ENCODE results near the gene PLCB1. TPM values are rescaled to one million over a fixed set of nuclear protein-coding genes. Genes with fewer than 3 reads are reported as not detected.

Gene PLCB1
- total RNA-seq, 1 experiment from 2014 or later: 4.4 TPM

DNA sequence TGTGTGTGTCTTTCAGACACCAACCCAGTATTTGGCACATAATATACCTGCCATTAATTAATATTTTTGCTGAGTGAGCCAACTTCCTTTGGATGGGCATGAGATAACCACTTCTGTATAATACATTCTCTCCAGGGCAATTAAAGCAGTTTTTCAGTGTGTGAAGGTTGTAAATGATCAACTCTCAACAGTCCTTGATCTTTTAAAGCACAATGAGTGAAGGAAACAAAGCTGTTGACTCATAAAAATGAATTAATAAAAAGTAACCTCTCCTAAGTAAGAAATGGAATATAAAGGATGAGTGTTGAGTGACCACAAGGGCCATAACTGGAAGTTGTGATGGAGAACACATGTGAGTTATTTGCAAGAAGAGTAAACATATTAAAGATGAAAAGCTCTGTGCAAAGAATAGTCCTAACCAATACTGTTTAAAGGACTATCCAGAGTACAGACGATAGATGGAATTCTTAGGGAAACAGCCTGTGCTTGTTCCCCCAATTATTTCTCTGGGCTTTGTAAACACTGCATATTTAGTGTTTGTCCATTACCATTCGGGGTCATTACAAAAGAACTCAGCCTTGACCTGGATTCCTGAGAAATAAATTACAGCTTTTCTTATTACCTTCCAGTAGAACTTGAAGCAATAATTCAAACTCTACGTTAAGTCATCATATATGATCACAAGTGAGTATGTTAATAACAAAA, 446.2 kb downstream of the PLCB1 start:
- H3K4me3 ChIP-seq (ENCODE audit: low read length): no peak overlapping the region
- CTCF ChIA-PET: no interaction called here
- no peak overlapping the region for H3K9ac ChIP-seq (ENCODE audit: low read length)

GRCh38 chr20:8579035-8579434, 447.0 kb downstream of the PLCB1 start:
- H3F3A ChIP-seq (ENCODE audit: low read length, unreplicated experiment): no peaks in the 10 kb centered on the region
- TF ChIP-seq EZH2 (IDR thresholded peaks at IDR 0.05; ENCODE audit: low read length, unreplicated experiment) (no peak), EZH2phosphoT487 (IDR thresholded peaks at IDR 0.05; ENCODE audit: borderline replicate concordance, low read length) (no peak)
- TF ChIP-seq, protein P1, sequence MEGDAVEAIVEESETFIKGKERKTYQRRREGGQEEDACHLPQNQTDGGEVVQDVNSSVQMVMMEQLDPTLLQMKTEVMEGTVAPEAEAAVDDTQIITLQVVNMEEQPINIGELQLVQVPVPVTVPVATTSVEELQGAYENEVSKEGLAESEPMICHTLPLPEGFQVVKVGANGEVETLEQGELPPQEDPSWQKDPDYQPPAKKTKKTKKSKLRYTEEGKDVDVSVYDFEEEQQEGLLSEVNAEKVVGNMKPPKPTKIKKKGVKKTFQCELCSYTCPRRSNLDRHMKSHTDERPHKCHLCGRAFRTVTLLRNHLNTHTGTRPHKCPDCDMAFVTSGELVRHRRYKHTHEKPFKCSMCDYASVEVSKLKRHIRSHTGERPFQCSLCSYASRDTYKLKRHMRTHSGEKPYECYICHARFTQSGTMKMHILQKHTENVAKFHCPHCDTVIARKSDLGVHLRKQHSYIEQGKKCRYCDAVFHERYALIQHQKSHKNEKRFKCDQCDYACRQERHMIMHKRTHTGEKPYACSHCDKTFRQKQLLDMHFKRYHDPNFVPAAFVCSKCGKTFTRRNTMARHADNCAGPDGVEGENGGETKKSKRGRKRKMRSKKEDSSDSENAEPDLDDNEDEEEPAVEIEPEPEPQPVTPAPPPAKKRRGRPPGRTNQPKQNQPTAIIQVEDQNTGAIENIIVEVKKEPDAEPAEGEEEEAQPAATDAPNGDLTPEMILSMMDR (conservative IDR thresholded peaks at IDR 0.05; ENCODE audit: low read depth, low read length): no peak
- H3K36me3 ChIP-seq (ENCODE audit: low read depth, low read length): no peaks in the 10 kb centered on the region
- ChIA-PET CTCF (no interaction called here), POLR2A (ENCODE audit: unreplicated experiment) (no interaction called here)
- BruUV-seq (replicated peaks): no TSS peak
- no peaks in the 10 kb centered on the region for H3K79me2 ChIP-seq (ENCODE audit: low read length)
- H3K4me2 ChIP-seq (ENCODE audit: low read length): no peak overlapping the region
- H3K27ac ChIP-seq (ENCODE audit: low read length): no peak overlapping the region
- H3K27me3 ChIP-seq (ENCODE audit: low read length): peaks cover 18% of the 10 kb centered on the region; the same call in 1 of the 2 replicates
- intact Hi-C loops (cut with micrococcal nuclease): no loop called here
- no peaks in the 10 kb centered on the region for H3K9me3 ChIP-seq (ENCODE audit: low read length)
- no peak overlapping the region for H3K4me3 ChIP-seq (ENCODE audit: low read length)
- DNase-seq: no peak
- no peaks in the 10 kb centered on the region for H3K9me2 ChIP-seq (replicated peaks; ENCODE audit: low read length)
- no peak for ATAC-seq
- no peak overlapping the region for H3K9ac ChIP-seq (ENCODE audit: low read length)
- H4K20me1 ChIP-seq (ENCODE audit: low read length): no peaks in the 10 kb centered on the region
- no peaks in the 10 kb centered on the region for H3K4me1 ChIP-seq (ENCODE audit: insufficient read depth, low read length)
- no peak overlapping the region for H2AFZ ChIP-seq (ENCODE audit: low read length)

More for the DNA sequence above, 446.2 kb downstream of the PLCB1 start:
- H3K27ac ChIP-seq (ENCODE audit: low read length): no peak overlapping the region
- H2AFZ ChIP-seq (ENCODE audit: low read length): no peak overlapping the region
- H3K36me3 ChIP-seq (ENCODE audit: low read depth, low read length): no peaks in the 10 kb centered on the region
- H3K79me2 ChIP-seq (ENCODE audit: low read length): no peaks in the 10 kb centered on the region
- H3K9me3 ChIP-seq (ENCODE audit: low read length): no peaks in the 10 kb centered on the region
- intact Hi-C loops (cut with micrococcal nuclease): no loop called here
- no peaks in the 10 kb centered on the region for H4K20me1 ChIP-seq (ENCODE audit: low read length)
- no peaks in the 10 kb centered on the region for H3F3A ChIP-seq (ENCODE audit: low read length, unreplicated experiment)
- no peaks in the 10 kb centered on the region for H3K9me2 ChIP-seq (replicated peaks; ENCODE audit: low read length)
- no peak for ATAC-seq
- no peak overlapping the region for H3K4me2 ChIP-seq (ENCODE audit: low read length)
- H3K4me1 ChIP-seq (ENCODE audit: insufficient read depth, low read length): no peaks in the 10 kb centered on the region
- POLR2A ChIA-PET (ENCODE audit: unreplicated experiment): no interaction called here
- BruUV-seq (replicated peaks): no TSS peak
- no peak for DNase-seq
- peaks cover 14% of the 10 kb centered on the region; the same call in 1 of the 2 replicates for H3K27me3 ChIP-seq (ENCODE audit: low read length)
- TF ChIP-seq, protein P1 (conservative IDR thresholded peaks at IDR 0.05; ENCODE audit: low read depth, low read length): no peak
- TF ChIP-seq EZH2 (IDR thresholded peaks at IDR 0.05; ENCODE audit: low read length, unreplicated experiment) (no peak), EZH2phosphoT487 (IDR thresholded peaks at IDR 0.05; ENCODE audit: borderline replicate concordance, low read length) (no peak)

- no peak overlapping the region for H3K9ac ChIP-seq (ENCODE audit: low read length)
- H3K9me2 ChIP-seq (replicated peaks; ENCODE audit: low read length): no peaks in the 10 kb centered on the region
- H3K4me3 ChIP-seq (ENCODE audit: low read length): no peak overlapping the region
- DNase-seq: no peak
- H3F3A ChIP-seq (ENCODE audit: low read length, unreplicated experiment): no peaks in the 10 kb centered on the region
- BruUV-seq (replicated peaks): no TSS peak
- CTCF ChIA-PET: no interaction called here
- no peaks in the 10 kb centered on the region for H3K79me2 ChIP-seq (ENCODE audit: low read length)
- H3K27me3 ChIP-seq (ENCODE audit: low read length): peaks cover 22% of the 10 kb centered on the region; the same call in 1 of the 2 replicates
- H3K4me1 ChIP-seq (ENCODE audit: insufficient read depth, low read length): no peaks in the 10 kb centered on the region
- no peak overlapping the region for H3K4me2 ChIP-seq (ENCODE audit: low read length)
- no peak overlapping the region for H2AFZ ChIP-seq (ENCODE audit: low read length)
- H3K36me3 ChIP-seq (ENCODE audit: low read depth, low read length): no peaks in the 10 kb centered on the region
- no peak overlapping the region for H3K27ac ChIP-seq (ENCODE audit: low read length)
- no peaks in the 10 kb centered on the region for H4K20me1 ChIP-seq (ENCODE audit: low read length)
- intact Hi-C loops (cut with micrococcal nuclease): no loop called here
- TF ChIP-seq EZH2 (IDR thresholded peaks at IDR 0.05; ENCODE audit: low read length, unreplicated experiment) (no peak), EZH2phosphoT487 (IDR thresholded peaks at IDR 0.05; ENCODE audit: borderline replicate concordance, low read length) (no peak)
- TF ChIP-seq, protein P1 (conservative IDR thresholded peaks at IDR 0.05; ENCODE audit: low read depth, low read length): no peak
- H3K9me3 ChIP-seq (ENCODE audit: low read length): no peaks in the 10 kb centered on the region
- POLR2A ChIA-PET (ENCODE audit: unreplicated experiment): no interaction called here
- no peak for ATAC-seq
Observed at GRCh38 chr20:8581446-8582183, 449.5 kb downstream of the PLCB1 start.

Data from PC-3 (cell line).